HCT116 (cell line): Measurements from ENCODE around the gene CLC.

Source experiments
- CTCF ChIP-seq, 3 experiments: fragments of 200-600 bp in 1 of 3; sonication (generic) in 1 of 3; IDR thresholded peaks in 2 of 3; conservative IDR thresholded peaks in 1 of 3; 2 replicates each; pipeline ENCODE4 v1.5.1; 2012 to 2017; ENCODE audit warnings: low read depth in 2 of 3, low read length in 2 of 3, antibody characterized with exemption in 1 of 3, borderline replicate concordance in 1 of 3, control low read depth in 1 of 3, mild to moderate bottlenecking in 1 of 3, mixed read lengths in 1 of 3, mixed run types in 1 of 3, moderate library complexity in 1 of 3; ENCODE audit not compliant: insufficient read depth in 1 of 3
- EZH2phosphoT487 ChIP-seq: fragments of 200-600 bp; IDR thresholded peaks from 2 replicates; pipeline ENCODE4 v1.6.1; 2018; ENCODE audit warnings: antibody characterized with exemption, borderline replicate concordance
- POLR2A ChIP-seq: IDR thresholded peaks from 2 replicates; pipeline ENCODE4 v1.7.0; 2011; ENCODE audit warnings: borderline replicate concordance; ENCODE audit not compliant: insufficient read depth, insufficient read length; ENCODE audit errors: extremely low read depth

DNA sequence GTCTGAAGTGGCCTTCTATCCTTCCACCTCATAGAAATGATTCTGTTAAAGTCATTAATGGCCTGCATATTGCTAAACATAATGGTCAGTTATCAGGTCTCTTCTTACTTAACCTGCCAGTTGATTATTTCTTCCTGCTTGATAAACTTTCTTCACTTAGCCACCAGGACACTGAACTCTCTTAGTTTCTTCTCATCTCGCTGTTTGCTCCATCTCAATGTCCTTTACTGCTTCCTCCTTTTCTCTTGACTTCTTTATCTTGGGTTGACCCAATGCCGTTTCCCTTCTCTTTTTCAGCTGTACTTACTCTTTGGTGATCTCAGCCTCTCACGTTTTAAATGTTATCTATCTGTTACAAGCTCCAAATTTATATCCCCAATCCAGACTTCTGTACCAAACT, 17.1 kb upstream of the CLC start:
- TF ChIP-seq EZH2phosphoT487 (no peak), CTCF (IDR thresholded peaks at IDR 0.05 in 2 of 3, conservative IDR thresholded peaks at IDR 0.05 in 1 of 3; ENCODE audit: borderline replicate concordance in 1 of 3, insufficient read depth in 1 of 3, low read depth in 2 of 3, low read length in 2 of 3) (no peak), POLR2A (no peak)
